Testis (tissue), 3 donors: ENCODE measurements around the gene ACOX3. TPM values are rescaled to one million over a fixed set of nuclear protein-coding genes. Genes with fewer than 3 reads are reported as not detected.

Experiments used
- DNase-seq: peaks from one replicate; pipeline ENCODE4 v3.0.0-alpha.2; 2019
- H3K27ac ChIP-seq, 2 donors: fragments of 200-600 bp; sonication (generic); one replicate each; pipeline ENCODE4 v1.5.1; 2019
- H3K27me3 ChIP-seq: fragments of 200-600 bp; sonication (generic); one replicate; pipeline ENCODE4 v1.5.1; 2019
- H3K36me3 ChIP-seq: fragments of 200-600 bp; sonication (generic); one replicate; pipeline ENCODE4 v1.5.1; 2017; ENCODE audit warnings: low read depth; ENCODE audit errors: missing control alignments
- H3K4me1 ChIP-seq: fragments of 200-600 bp; sonication (generic); one replicate; pipeline ENCODE4 v1.5.1; 2019
- H3K4me3 ChIP-seq, 2 donors: fragments of 200-600 bp; sonication (generic); one replicate each; pipeline ENCODE4 v1.5.1; 2017 to 2019
- H3K9me3 ChIP-seq: fragments of 200-600 bp; sonication (generic); one replicate; pipeline ENCODE4 v1.5.1; 2017
- CTCF ChIP-seq, 3 experiments: fragments of 450-650 bp in 2 of 3; fragments of 200-600 bp in 1 of 3; sonication (generic) in 1 of 3; IDR thresholded peaks; one replicate each; pipeline ENCODE4 v1.5.1; 2016 to 2019; ENCODE audit warnings: antibody characterized with exemption in 3 of 3, mild to moderate bottlenecking in 2 of 3, moderate library complexity in 1 of 3
- POLR2A ChIP-seq: fragments of 450-650 bp; IDR thresholded peaks from one replicate; pipeline ENCODE4 v1.6.1; 2017; ENCODE audit warnings: antibody characterized with exemption, mild to moderate bottlenecking, moderate library complexity
- WGBS, 2 donors: methylation state at CpG; one replicate each; pipeline ENCODE4 v1.1.5; 2018; 5-methylcytosine and 5-hydroxymethylcytosine counted together
- intact Hi-C: fragments of 100-400 bp; cut with DNase I; formaldehyde crosslinking; loops from one replicate; pipeline ENCODE4 v1.15.1; 2023; ENCODE audit warnings: low total_unique reads
- polyA plus RNA-seq: library from polyadenylated mRNA; stranded (reverse); fragments of 350-450 nt; fragmentation: Illumina TruSeq; extraction: RNeasy Lipid Tissue Mini Kit (QIAGEN cat#74804); gene quantifications from one replicate; pipeline ENCODE4 v1.2.3, GENCODE V29; 2014; ENCODE audit warnings: low read depth, low replicate concordance; ENCODE audit not compliant: insufficient read depth
- total RNA-seq, 2 donors: library from RNA; depleted of rRNA; stranded (reverse); fragments of >200 nt; gene quantifications; one replicate each; pipeline ENCODE4 v1.2.3, GENCODE V29; 2016

The ACOX3 gene
- total and polyA plus RNA-seq, 3 donors from 2014 or later, result 8.6 to 35.9 (median 29.8) TPM

- Histone ChIP-seq H3K27me3 (no peaks in the 10 kb centered on the region), H3K4me3 (no peak overlapping the region), H3K9me3 (no peaks in the 10 kb centered on the region), H3K27ac (no peak overlapping the region), H3K36me3 (no peaks in the 10 kb centered on the region), H3K4me1 (peaks cover 7% of the 10 kb centered on the region)
- DNase-seq, result peak; percentile 52
- no peak for TF ChIP-seq CTCF (IDR thresholded peaks at IDR 0.05)
- no peak for TF ChIP-seq POLR2A
- intact Hi-C loops, result no loop called here
- WGBS, 2 donors, result 52 to 54% methylated on average over 8 of the region's 8 CpGs
Observed at GRCh38 chr4:8393593-8394038, 46.9 kb downstream of the ACOX3 start.

GRCh38 chr4:8392591-8393190 is 47.8 kb downstream of the ACOX3 start:
- no peaks in the 10 kb centered on the region for H3K9me3 ChIP-seq
- intact Hi-C loops, result no loop called here
- 80 to 92% methylated on average over 15 of the region's 15 CpGs for WGBS, 2 donors
- no peak overlapping the region for H3K27ac ChIP-seq
- H3K4me3 ChIP-seq, result no peak overlapping the region
- TF ChIP-seq CTCF (IDR thresholded peaks at IDR 0.05) (no peak), POLR2A (no peak)
- peaks cover 7% of the 10 kb centered on the region for H3K4me1 ChIP-seq
- no peaks in the 10 kb centered on the region for H3K27me3 ChIP-seq
- DNase-seq, result no peak
- no peaks in the 10 kb centered on the region for H3K36me3 ChIP-seq

- no peak for TF ChIP-seq POLR2A
- no peak for TF ChIP-seq CTCF (IDR thresholded peaks at IDR 0.05)
- H3K9me3 ChIP-seq, result no peaks in the 10 kb centered on the region
- H3K36me3 ChIP-seq, result no peaks in the 10 kb centered on the region
- peak; percentile 64 for DNase-seq
- intact Hi-C loops, result no loop called here
- H3K27ac ChIP-seq, result no peak overlapping the region
- no peak overlapping the region for H3K4me3 ChIP-seq
- 52 to 78% methylated on average over 7 to 9 of the region's 9 CpGs for WGBS, 2 donors
- H3K4me1 ChIP-seq, result peaks cover 7% of the 10 kb centered on the region
- no peaks in the 10 kb centered on the region for H3K27me3 ChIP-seq
Observed at GRCh38 chr4:8391972-8392371, 48.6 kb downstream of the ACOX3 start.

GRCh38 chr4:8391071-8391470 is 49.5 kb downstream of the ACOX3 start:
- 80 to 92% methylated on average over 7 of the region's 7 CpGs for WGBS, 2 donors
- Histone ChIP-seq H3K36me3 (peaks cover 3% of the 10 kb centered on the region), H3K27ac (no peak overlapping the region), H3K9me3 (no peaks in the 10 kb centered on the region), H3K4me3 (no peak overlapping the region), H3K27me3 (no peaks in the 10 kb centered on the region), H3K4me1 (peaks cover 7% of the 10 kb centered on the region)
- TF ChIP-seq CTCF (IDR thresholded peaks at IDR 0.05) (no peak), POLR2A (no peak)
- DNase-seq, result no peak
- intact Hi-C loops, result no loop called here

- Histone ChIP-seq H3K36me3 (peaks cover 3% of the 10 kb centered on the region), H3K4me1 (peaks cover 7% of the 10 kb centered on the region), H3K27me3 (no peaks in the 10 kb centered on the region), H3K9me3 (no peaks in the 10 kb centered on the region), H3K4me3 (no peak overlapping the region), H3K27ac (no peak overlapping the region)
- intact Hi-C loops, result no loop called here
- no peak for DNase-seq
- WGBS, 2 donors, result 92 to 98% methylated on average over 5 of the region's 5 CpGs
- TF ChIP-seq CTCF (IDR thresholded peaks at IDR 0.05) (no peak), POLR2A (no peak)
Observed at GRCh38 chr4:8390577-8390976, 49.9 kb downstream of the ACOX3 start.
